B cell (primary cell): ENCODE measurements around the gene PLAAT4. TPM values are rescaled to one million over a fixed set of nuclear protein-coding genes. Genes with fewer than 3 reads are reported as not detected.

Experiments
- ATAC-seq: fragments of 200-7000 bp; cut with Tn5 transposase; one replicate; pipeline ENCODE4 v1.10.0; 2021; ENCODE audit warnings: low read depth, mild to moderate bottlenecking, moderate number of reproducible peaks, moderate library complexity
- CTCF ChIA-PET: fragments of 350-600 bp; sonication (Branson Sonifier 250); formaldehyde crosslinking; loops from one replicate; lab custom pipeline; 2021; ENCODE audit warnings: antibody characterized with exemption, inconsistent platforms; lab: Charles Lee
- POLR2A ChIA-PET: fragments of 350-600 bp; sonication (Branson Sonifier 250); formaldehyde crosslinking; loops from one replicate; lab custom pipeline; 2021; ENCODE audit warnings: antibody characterized with exemption; lab: Charles Lee
- DNase-seq: peaks from one replicate; pipeline ENCODE4 v3.0.0; 2013
- H2AFZ ChIP-seq: 2 replicates; pipeline ENCODE4 v1.6.1; 2012; ENCODE audit warnings: mild to moderate bottlenecking, low read depth, low read length; ENCODE audit not compliant: insufficient read depth, poor library complexity, severe bottlenecking
- H3K27ac ChIP-seq, 2 donors: 1 replicate in 1 of 2; 2 replicates in 1 of 2; pipeline ENCODE4 v1.5.1; 2012 to 2013; ENCODE audit warnings: low read length in 2 of 2, mild to moderate bottlenecking in 2 of 2, moderate library complexity in 1 of 2
- H3K27me3 ChIP-seq, 4 experiments: fragments of 200-600 bp in 1 of 4; sonication (generic) in 1 of 4; replicated peaks in 1 of 4; 1 replicate in 2 of 4; 2 replicates in 2 of 4; pipeline versions ENCODE4 v1.6.1 to v1.7.0; 2013 to 2016; ENCODE audit warnings: low read length in 3 of 4, mild to moderate bottlenecking in 2 of 4, mixed read lengths in 1 of 4, moderate library complexity in 1 of 4; ENCODE audit not compliant: insufficient read depth in 4 of 4, control insufficient read depth in 3 of 4; ENCODE audit errors: control extremely low read depth in 1 of 4
- H3K36me3 ChIP-seq, 2 experiments: replicated peaks in 1 of 2; 1 replicate in 1 of 2; 2 replicates in 1 of 2; pipeline versions ENCODE4 v1.6.1 to v1.7.1; 2013; ENCODE audit warnings: low read length in 1 of 2; ENCODE audit not compliant: insufficient read depth in 2 of 2, control insufficient read depth in 1 of 2; ENCODE audit errors: control extremely low read depth in 1 of 2, extremely low read depth in 1 of 2
- H3K4me1 ChIP-seq, 2 donors: fragments of 200-600 bp in 1 of 2; sonication (generic) in 1 of 2; 1 replicate in 1 of 2; 2 replicates in 1 of 2; pipeline versions ENCODE4 v1.5.1 to v1.6.1; 2013 to 2017; ENCODE audit warnings: low read length in 2 of 2; ENCODE audit not compliant: control insufficient read depth in 2 of 2, insufficient read depth in 2 of 2
- H3K4me2 ChIP-seq: replicated peaks from 2 replicates; pipeline ENCODE3; 2012; ENCODE audit warnings: mild to moderate bottlenecking, low read depth, low read length; ENCODE audit not compliant: poor library complexity, severe bottlenecking
- H3K4me3 ChIP-seq, 5 experiments: fragments of 200-600 bp in 1 of 5; sonication (generic) in 1 of 5; 1 replicate in 3 of 5; 2 replicates in 2 of 5; pipeline versions ENCODE4 v1.5.1 to v1.7.0; 2011 to 2016; ENCODE audit warnings: low read length in 4 of 5, mild to moderate bottlenecking in 4 of 5, low read depth in 2 of 5, control low read depth in 1 of 5, moderate library complexity in 1 of 5; ENCODE audit not compliant: insufficient read depth in 1 of 5; ENCODE audit errors: control extremely low read depth in 1 of 5, extremely low read depth in 1 of 5
- H3K79me2 ChIP-seq: fragments of 200-600 bp; sonication (generic); one replicate; pipeline ENCODE4 v1.6.0; 2016; ENCODE audit warnings: low read length; ENCODE audit not compliant: control insufficient read depth, insufficient read depth
- H3K9ac ChIP-seq: fragments of 200-600 bp; sonication (generic); 2 replicates; pipeline ENCODE4 v1.6.1; 2017; ENCODE audit warnings: mild to moderate bottlenecking, low read length, moderate library complexity
- H3K9me3 ChIP-seq, 3 donors: one replicate each; pipeline versions ENCODE4 v1.6.1 to v1.7.1; 2013; ENCODE audit warnings: low read length in 2 of 3; ENCODE audit not compliant: control insufficient read depth in 2 of 3, insufficient read depth in 1 of 3; ENCODE audit errors: control extremely low read depth in 1 of 3
- H4K20me1 ChIP-seq: 2 replicates; pipeline ENCODE4 v1.6.0; 2012; ENCODE audit warnings: mild to moderate bottlenecking, low read length; ENCODE audit not compliant: insufficient read depth, control insufficient read depth, poor library complexity, severe bottlenecking
- H3K27ac Mint-ChIP-seq: one replicate; pipeline ENCODE4 v1.8.0; 2021; ENCODE audit warnings: mixed read lengths
- H3K27me3 Mint-ChIP-seq: one replicate; pipeline ENCODE4 v1.8.0; 2021; ENCODE audit warnings: mixed read lengths
- H3K4me1 Mint-ChIP-seq: one replicate; pipeline ENCODE4 v1.8.0; 2021; ENCODE audit warnings: mixed read lengths
- H3K4me3 Mint-ChIP-seq: one replicate; pipeline ENCODE4 v1.8.0; 2021; ENCODE audit warnings: mixed read lengths
- H3K9me3 Mint-ChIP-seq: one replicate; pipeline ENCODE4 v1.8.0; 2022; ENCODE audit warnings: mixed read lengths; ENCODE audit not compliant: insufficient read depth
- EZH2 ChIP-seq: IDR thresholded peaks from 2 replicates; pipeline ENCODE4 v1.6.1; 2012; ENCODE audit warnings: borderline replicate concordance, low read depth, mild to moderate bottlenecking, moderate library complexity, low read length; ENCODE audit not compliant: insufficient read depth, poor library complexity, severe bottlenecking
- WGBS: methylation state at CpG from one replicate; pipeline ENCODE4 v1.1.5; 2013; ENCODE audit warnings: missing lambda C conversion rate; ENCODE audit not compliant: insufficient coverage; 5-methylcytosine and 5-hydroxymethylcytosine counted together
- intact Hi-C: fragments of 100-400 bp; cut with micrococcal nuclease; formaldehyde crosslinking; loops from one replicate; pipeline ENCODE4 v1.10.0; 2022
- polyA plus RNA-seq: library from polyadenylated mRNA; depleted of rRNA; stranded (reverse); fragments of >200 nt; gene quantifications from 2 replicates; pipeline ENCODE4 v1.2.3, GENCODE V29; 2012
- total RNA-seq, 2 donors: library from RNA; stranded (reverse); fragments of 120-200 nt in 1 of 2; gene quantifications; 1 replicate in 1 of 2; 2 replicates in 1 of 2; pipeline versions ENCODE4 v1.2.3 to v1.2.4, GENCODE V29; 2013 to 2022
- TF ChIP-seq, protein P1 (sequence below): fragments of 200-600 bp; IDR thresholded peaks from one replicate; pipeline ENCODE4 v1.8.0; 2022; ENCODE audit warnings: antibody characterized with exemption, mild to moderate bottlenecking

PLAAT4 gene
- total and polyA plus RNA-seq, 2 donors (not counting 1 experiment from before 2014, with no cell fraction given), result 13.1 to 35.0 TPM

DNA sequence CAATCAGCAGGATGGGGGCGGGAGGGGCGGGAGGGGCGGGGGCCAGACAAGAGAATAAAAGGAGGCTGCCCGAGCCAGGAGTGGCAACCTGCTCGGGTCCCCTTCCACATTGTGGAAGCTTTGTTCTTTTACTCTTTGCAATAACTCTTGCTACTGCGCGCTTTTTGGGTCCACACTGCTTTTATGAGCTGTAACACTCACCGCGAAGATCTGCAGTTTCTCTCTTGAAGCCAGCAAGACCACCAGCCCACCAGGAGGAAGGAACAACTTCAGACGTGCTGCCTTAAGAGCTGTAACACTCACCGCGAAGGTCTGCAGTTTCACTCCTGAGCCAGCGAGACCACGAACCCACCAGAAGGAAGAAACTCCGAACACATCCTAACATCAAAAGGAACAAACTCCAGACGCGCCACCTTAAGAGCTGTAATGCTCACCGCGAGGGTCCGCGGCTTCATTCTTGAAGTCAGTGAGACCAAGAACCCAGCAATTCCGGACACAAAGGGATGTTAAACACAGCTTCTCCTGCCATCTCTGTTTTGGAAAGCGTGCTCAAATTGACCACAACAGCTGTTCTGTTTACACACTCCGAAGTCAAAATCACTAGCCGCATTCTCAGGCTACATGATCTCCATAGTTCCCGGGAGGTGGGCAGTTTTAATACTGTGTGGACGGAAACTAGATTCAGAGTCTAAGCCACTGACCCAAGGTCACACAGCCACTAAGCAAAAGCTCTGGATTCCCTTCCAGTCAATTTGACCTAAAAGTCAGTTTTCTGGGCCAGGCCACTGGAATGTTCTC lies 14.7 kb downstream of the PLAAT4 start:
- Mint-ChIP-seq H3K4me3 (peak overlapping the region; percentile 79), H3K27me3 (peaks cover 5% of the 10 kb centered on the region), H3K27ac (no peak overlapping the region), H3K4me1 (peaks cover 23% of the 10 kb centered on the region), H3K9me3 (no peaks in the 10 kb centered on the region)
- Histone ChIP-seq H3K36me3 (no peaks in the 10 kb centered on the region), H3K27ac (no peak overlapping the region), H3K79me2 (no peaks in the 10 kb centered on the region), H3K9me3 (peaks cover 0 to 4% (median 0%) of the 10 kb centered on the region in 3 donors), H2AFZ (peak overlapping the region; percentile 38), H3K4me3 (no peak overlapping the region), H4K20me1 (no peaks in the 10 kb centered on the region), H3K4me1 (peaks cover 9 to 27% of the 10 kb centered on the region in 2 donors), H3K4me2 (peak overlapping the region; percentile 3), H3K27me3 (peaks cover 0 to 11% (median 0%) of the 10 kb centered on the region in 4 experiments), H3K9ac (no peak overlapping the region)
- ATAC-seq, result no peak
- WGBS, result 41% methylated on average over 25 of the region's 27 CpGs
- POLR2A ChIA-PET, result no interaction called here
- DNase-seq, result no peak
- CTCF ChIA-PET, result interaction anchor here (1.1 to 1.4 kb wide), 2 partner anchors 16 to 29 kb away, joined by 3 read pairs; no protein-coding TSS in a partner anchor
- intact Hi-C loops, result no loop called here
- TF ChIP-seq, protein P1, sequence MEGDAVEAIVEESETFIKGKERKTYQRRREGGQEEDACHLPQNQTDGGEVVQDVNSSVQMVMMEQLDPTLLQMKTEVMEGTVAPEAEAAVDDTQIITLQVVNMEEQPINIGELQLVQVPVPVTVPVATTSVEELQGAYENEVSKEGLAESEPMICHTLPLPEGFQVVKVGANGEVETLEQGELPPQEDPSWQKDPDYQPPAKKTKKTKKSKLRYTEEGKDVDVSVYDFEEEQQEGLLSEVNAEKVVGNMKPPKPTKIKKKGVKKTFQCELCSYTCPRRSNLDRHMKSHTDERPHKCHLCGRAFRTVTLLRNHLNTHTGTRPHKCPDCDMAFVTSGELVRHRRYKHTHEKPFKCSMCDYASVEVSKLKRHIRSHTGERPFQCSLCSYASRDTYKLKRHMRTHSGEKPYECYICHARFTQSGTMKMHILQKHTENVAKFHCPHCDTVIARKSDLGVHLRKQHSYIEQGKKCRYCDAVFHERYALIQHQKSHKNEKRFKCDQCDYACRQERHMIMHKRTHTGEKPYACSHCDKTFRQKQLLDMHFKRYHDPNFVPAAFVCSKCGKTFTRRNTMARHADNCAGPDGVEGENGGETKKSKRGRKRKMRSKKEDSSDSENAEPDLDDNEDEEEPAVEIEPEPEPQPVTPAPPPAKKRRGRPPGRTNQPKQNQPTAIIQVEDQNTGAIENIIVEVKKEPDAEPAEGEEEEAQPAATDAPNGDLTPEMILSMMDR, result no peak
- no peak for TF ChIP-seq EZH2

DNA sequence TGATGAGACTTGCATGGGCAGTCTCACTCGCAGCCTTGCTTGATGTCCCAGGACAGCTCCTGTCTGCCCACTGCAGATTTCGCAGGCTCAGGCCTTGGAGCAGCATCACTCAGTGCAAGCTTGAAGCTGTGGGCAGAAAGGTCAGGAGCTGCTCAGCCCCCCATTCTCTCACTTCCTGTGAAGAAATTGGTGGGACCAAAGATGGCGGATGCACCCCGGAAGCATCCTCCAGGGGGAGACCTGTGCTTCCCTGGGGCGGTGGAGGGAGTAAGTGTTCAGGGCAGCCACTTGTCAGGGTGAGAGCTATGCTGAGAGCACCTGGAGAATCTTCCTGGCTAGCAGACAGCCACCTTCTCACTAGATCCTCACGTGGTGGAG lies 15.3 kb downstream of the PLAAT4 start:
- CTCF ChIA-PET, result interaction anchor here (1.1 to 1.4 kb wide), 2 partner anchors 15 to 30 kb away, joined by 3 read pairs; no protein-coding TSS in a partner anchor
- H3K27ac Mint-ChIP-seq, result no peak overlapping the region

More for the DNA sequence above, 15.3 kb downstream of the PLAAT4 start:
- peaks cover 0 to 11% (median 0%) of the 10 kb centered on the region in 4 experiments for H3K27me3 ChIP-seq
- Mint-ChIP-seq H3K4me3 (no peak overlapping the region), H3K27me3 (peaks cover 9% of the 10 kb centered on the region), H3K4me1 (peaks cover 23% of the 10 kb centered on the region), H3K9me3 (no peaks in the 10 kb centered on the region)
- POLR2A ChIA-PET, result no interaction called here
- H3K9me3 ChIP-seq, result peaks cover 0 to 4% (median 0%) of the 10 kb centered on the region in 3 donors
- DNase-seq (no peak), ATAC-seq (no peak)
- no peak overlapping the region for H3K9ac ChIP-seq
- no peak overlapping the region for H2AFZ ChIP-seq
- intact Hi-C loops, result no loop called here
- H3K79me2 ChIP-seq, result no peaks in the 10 kb centered on the region
- no peaks in the 10 kb centered on the region for H3K36me3 ChIP-seq
- WGBS, result 100% methylated on average over 1 of the region's 6 CpGs
- no peaks in the 10 kb centered on the region for H4K20me1 ChIP-seq
- no peak overlapping the region for H3K27ac ChIP-seq
- H3K4me3 ChIP-seq, result no peak overlapping the region
- H3K4me1 ChIP-seq, result peaks cover 9 to 27% of the 10 kb centered on the region in 2 donors
- TF ChIP-seq EZH2, result no peak
- TF ChIP-seq, protein P1, result no peak
- peak overlapping the region; percentile 3 for H3K4me2 ChIP-seq
